Muscle layer of colon (tissue), 2 donors: ENCODE data around the gene GLRX.

Experiments
- H3K27ac ChIP-seq: one replicate; pipeline ENCODE4 v1.7.0; 2013; ENCODE audit warnings: low read depth, mild to moderate bottlenecking, low read length, moderate library complexity
- H3K27me3 ChIP-seq, 2 donors: one replicate each; pipeline ENCODE4 v1.7.0; 2013; ENCODE audit warnings: low read length in 2 of 2, mild to moderate bottlenecking in 2 of 2; ENCODE audit not compliant: insufficient read depth in 2 of 2, control insufficient read depth in 1 of 2
- H3K36me3 ChIP-seq: one replicate; pipeline ENCODE4 v1.7.0; 2013; ENCODE audit warnings: mild to moderate bottlenecking, low read length; ENCODE audit not compliant: insufficient read depth
- H3K4me1 ChIP-seq: one replicate; pipeline ENCODE4 v1.7.0; 2013; ENCODE audit warnings: mild to moderate bottlenecking, low read length; ENCODE audit not compliant: insufficient read depth
- H3K4me3 ChIP-seq, 2 donors: one replicate each; pipeline ENCODE4 v1.7.0; 2013; ENCODE audit warnings: low read length in 2 of 2, low read depth in 1 of 2, mild to moderate bottlenecking in 1 of 2, moderate library complexity in 1 of 2
- H3K9ac ChIP-seq: one replicate; pipeline ENCODE4 v1.7.0; 2013; ENCODE audit warnings: low read length
- H3K9me3 ChIP-seq: one replicate; pipeline ENCODE4 v1.7.0; 2013; ENCODE audit warnings: mild to moderate bottlenecking, low read length
- donor health status: abdominal sarcoma.
- donor health status: Adenocarcinoma of cecum.

Gene GLRX

GRCh38 chr5:95770830-95771708, 51.5 kb downstream of the GLRX start:
- Histone ChIP-seq H3K27ac (no peak overlapping the region), H3K4me1 (no peaks in the 10 kb centered on the region), H3K9ac (no peak overlapping the region), H3K4me3 (no peak overlapping the region), H3K27me3 (no peaks in the 10 kb centered on the region), H3K9me3 (no peaks in the 10 kb centered on the region), H3K36me3 (peaks cover 13% of the 10 kb centered on the region)

DNA sequence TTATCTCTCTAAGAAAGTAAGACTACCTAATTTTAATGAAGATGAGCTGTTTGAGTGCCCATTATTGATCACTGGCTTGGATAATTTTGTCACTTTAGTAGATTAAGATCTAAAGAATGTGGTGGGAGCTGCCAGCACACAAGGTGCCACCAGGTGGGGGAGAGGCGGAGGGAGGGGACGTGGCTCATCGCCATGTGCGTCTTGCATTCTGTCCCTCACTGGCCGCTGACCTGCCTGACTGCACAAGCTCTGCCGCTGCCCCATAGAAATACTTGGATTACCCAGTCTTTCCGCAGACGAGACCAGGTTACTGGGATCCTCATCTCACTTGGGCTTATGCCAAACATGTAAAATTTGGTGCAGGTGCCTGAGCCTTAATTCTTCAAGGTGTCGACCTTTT, 53.8 kb downstream of the GLRX start:
- no peaks in the 10 kb centered on the region for H3K4me1 ChIP-seq
- no peak overlapping the region for H3K9ac ChIP-seq
- no peaks in the 10 kb centered on the region for H3K27me3 ChIP-seq
- no peaks in the 10 kb centered on the region for H3K9me3 ChIP-seq
- peaks cover 24% of the 10 kb centered on the region for H3K36me3 ChIP-seq
- no peak overlapping the region for H3K27ac ChIP-seq
- H3K4me3 ChIP-seq = no peak overlapping the region

- peaks cover 23% of the 10 kb centered on the region for H3K36me3 ChIP-seq
- H3K27ac ChIP-seq = no peak overlapping the region
- no peaks in the 10 kb centered on the region for H3K9me3 ChIP-seq
- no peak overlapping the region for H3K4me3 ChIP-seq
- H3K27me3 ChIP-seq = no peaks in the 10 kb centered on the region
- H3K4me1 ChIP-seq = peaks cover 26% of the 10 kb centered on the region
- H3K9ac ChIP-seq = no peak overlapping the region
These were observed 58.6 kb downstream of the GLRX start for GRCh38 chr5:95763941-95764340.
